A549 (cell line): ENCODE measurements around the gene UNC79. TPM values are rescaled to one million over a fixed set of nuclear protein-coding genes. Genes with fewer than 3 reads are reported as not detected.

Experiments used
- ATAC-seq, 2 experiments: fragments of 200-7000 bp in 1 of 2; fragments of >200 bp in 1 of 2; cut with Nextera tagmentation in 1 of 2; cut with Tn5 transposase in 1 of 2; 3 replicates each; pipeline versions ENCODE4 v1.8.0 to v1.9.1; 2018 to 2020; ENCODE audit warnings: mild to moderate bottlenecking in 1 of 2, moderate library complexity in 1 of 2
- CTCF ChIA-PET: fragments of 300-600 bp; sonication (Branson Sonifier 250); formaldehyde crosslinking; extraction: SDS; loops from one replicate; lab custom pipeline; 2021; ENCODE audit warnings: antibody characterized with exemption, inconsistent platforms; lab: Yijun Ruan, JAX
- POLR2A ChIA-PET: fragments of 350-600 bp; formaldehyde crosslinking; extraction: SDS; loops from one replicate; lab custom pipeline; 2021; ENCODE audit warnings: antibody characterized with exemption, inconsistent platforms; lab: Yijun Ruan, JAX
- DNase-seq, 2 experiments: peaks; one replicate each; pipeline versions ENCODE4 v3.0.0 to v3.0.0-alpha.2; 2011 to 2016; ENCODE audit warnings: low read depth in 1 of 2, low spot score in 1 of 2
- FAIRE-seq: peaks from 2 replicates; lab custom pipeline; 2011; peaks lifted over from hg19 to GRCh38; lab: Jason Lieb, UNC
- H3K27ac ChIP-seq, 2 experiments: fragments of >200 bp; sonication (Bioruptor Twin); formaldehyde crosslinking; 3 replicates each; pipeline ENCODE4 v1.5.1; 2016 to 2017
- H3K4me1 ChIP-seq: fragments of >200 bp; sonication (Bioruptor Twin); formaldehyde crosslinking; 3 replicates; pipeline ENCODE4 v1.6.1; 2016
- H3K4me2 ChIP-seq: fragments of >200 bp; sonication (Bioruptor Twin); formaldehyde crosslinking; 3 replicates; pipeline ENCODE4 v1.6.1; 2016
- H3K4me3 ChIP-seq: fragments of >200 bp; sonication (Bioruptor Twin); formaldehyde crosslinking; 3 replicates; pipeline ENCODE4 v1.5.1; 2016
- H3K9me3 ChIP-seq: fragments of >200 bp; sonication (Bioruptor Twin); formaldehyde crosslinking; 3 replicates; pipeline ENCODE4 v1.6.1; 2016
- CBX8 ChIP-seq: fragments of 200-600 bp; sonication (generic); IDR thresholded peaks from 2 replicates; pipeline ENCODE4 v1.6.1; 2016
- CEBPB ChIP-seq, 2 experiments: fragments of >200 bp in 1 of 2; sonication (Bioruptor Twin) in 1 of 2; formaldehyde crosslinking in 1 of 2; IDR thresholded peaks; 2 replicates each; pipeline ENCODE4 v1.6.1; 2012 to 2016
- EHF ChIP-seq: fragments of 250-450 bp; sonication (Bioruptor Pico); IDR thresholded peaks from 2 replicates; pipeline ENCODE4 v1.5.0; 2020; ENCODE audit warnings: mild to moderate bottlenecking
- EHMT2 ChIP-seq: fragments of 200-600 bp; sonication (generic); IDR thresholded peaks from 2 replicates; pipeline ENCODE4 v1.6.1; 2016; ENCODE audit warnings: antibody characterized with exemption, low read depth, mild to moderate bottlenecking, moderate library complexity
- ESRRA ChIP-seq: fragments of 150-350 bp; IDR thresholded peaks from 2 replicates; pipeline ENCODE4 v1.6.1; 2014; ENCODE audit warnings: mild to moderate bottlenecking, low read length, borderline replicate concordance
- HEYL ChIP-seq: fragments of 250-450 bp; sonication (Bioruptor Pico); IDR thresholded peaks from 2 replicates; pipeline ENCODE4 v1.8.0; 2021; ENCODE audit warnings: mild to moderate bottlenecking, moderate library complexity
- HOXB13 ChIP-seq: fragments of 250-450 bp; sonication (Bioruptor Pico); IDR thresholded peaks from 2 replicates; pipeline ENCODE4 v1.5.0; 2020; ENCODE audit warnings: low read depth, mild to moderate bottlenecking, moderate library complexity
- JUN ChIP-seq, 2 experiments: fragments of >200 bp; sonication (Bioruptor Twin); formaldehyde crosslinking; IDR thresholded peaks; 2 replicates in 1 of 2; 3 replicates in 1 of 2; pipeline ENCODE4 v1.6.1; 2016 to 2017
- KDM5A ChIP-seq: fragments of 200-600 bp; sonication (generic); IDR thresholded peaks from 2 replicates; pipeline ENCODE4 v1.6.1; 2016; ENCODE audit warnings: antibody characterized with exemption, mild to moderate bottlenecking
- NFE2L2 ChIP-seq: fragments of 150-350 bp; conservative IDR thresholded peaks from 2 replicates; pipeline ENCODE4 v1.6.1; 2014; ENCODE audit warnings: low read length
- POLR2A ChIP-seq: IDR thresholded peaks from 2 replicates; pipeline ENCODE4 v1.6.1; 2012; ENCODE audit warnings: mild to moderate bottlenecking, low read length
- RCOR1 ChIP-seq: fragments of 150-350 bp; IDR thresholded peaks from 2 replicates; pipeline ENCODE4 v1.6.1; 2014; ENCODE audit warnings: antibody characterized with exemption, low read length, low read depth
- RFX5 ChIP-seq: fragments of 450-650 bp; IDR thresholded peaks from 2 replicates; pipeline ENCODE4 v1.7.1; 2014; ENCODE audit warnings: antibody characterized with exemption, mild to moderate bottlenecking, moderate library complexity
- RNF2 ChIP-seq: fragments of 200-600 bp; sonication (generic); IDR thresholded peaks from 2 replicates; pipeline ENCODE4 v1.6.1; 2016; ENCODE audit warnings: low read depth, mild to moderate bottlenecking, antibody characterized with exemption, moderate library complexity, borderline replicate concordance
- ZFP36 ChIP-seq: fragments of 450-650 bp; IDR thresholded peaks from 2 replicates; pipeline ENCODE4 v1.6.1; 2014; ENCODE audit warnings: borderline replicate concordance; ENCODE audit not compliant: partially characterized antibody
- ZNF302 ChIP-seq: fragments of 250-450 bp; sonication (Bioruptor Pico); IDR thresholded peaks from 2 replicates; pipeline ENCODE4 v1.9.0; 2021; ENCODE audit warnings: inconsistent platforms, mild to moderate bottlenecking, moderate library complexity
- ZSCAN20 ChIP-seq: fragments of 250-450 bp; sonication (Bioruptor Pico); IDR thresholded peaks from 2 replicates; pipeline ENCODE4 v1.8.0; 2022; ENCODE audit warnings: mild to moderate bottlenecking, moderate library complexity
- WGBS: methylation state at CpG from one replicate; pipeline ENCODE4 v1.1.6; 2017; ENCODE audit errors: missing lambda C conversion rate; 5-methylcytosine and 5-hydroxymethylcytosine counted together
- polyA plus RNA-seq, 4 experiments: library from polyadenylated mRNA; depleted of rRNA in 3 of 4; stranded (reverse); fragments of >200 nt; fragmentation: RNase III in 1 of 4; extraction: RNeasy Plus Mini Kit Qiagen cat#74134 plus additional on column Dnase treatment in 1 of 4; gene quantifications; 2 replicates in 3 of 4; 3 replicates in 1 of 4; pipeline ENCODE4 v1.2.3, GENCODE V29; 2011 to 2017
- TF ChIP-seq, protein P1 (sequence below): fragments of >200 bp; sonication (Bioruptor Twin); formaldehyde crosslinking; IDR thresholded peaks from 2 replicates; pipeline ENCODE4 v1.6.1; 2016
- TF ChIP-seq, protein P2 (sequence below): IDR thresholded peaks from 2 replicates; pipeline ENCODE4 v1.6.1; 2012; ENCODE audit warnings: low read depth, borderline replicate concordance
- TF ChIP-seq, protein P3 (sequence below): fragments of 450-650 bp; IDR thresholded peaks from 2 replicates; pipeline ENCODE4 v1.6.1; 2014; ENCODE audit warnings: antibody characterized with exemption
- TF ChIP-seq, protein P4 (sequence below): fragments of >200 bp; sonication (Bioruptor Twin); formaldehyde crosslinking; IDR thresholded peaks from 3 replicates; pipeline ENCODE4 v1.6.1; 2016

The UNC79 gene
- polyA plus RNA-seq, 2 of the 4 experiments (the other 2 are of a cell fraction): 0.01 TPM

DNA sequence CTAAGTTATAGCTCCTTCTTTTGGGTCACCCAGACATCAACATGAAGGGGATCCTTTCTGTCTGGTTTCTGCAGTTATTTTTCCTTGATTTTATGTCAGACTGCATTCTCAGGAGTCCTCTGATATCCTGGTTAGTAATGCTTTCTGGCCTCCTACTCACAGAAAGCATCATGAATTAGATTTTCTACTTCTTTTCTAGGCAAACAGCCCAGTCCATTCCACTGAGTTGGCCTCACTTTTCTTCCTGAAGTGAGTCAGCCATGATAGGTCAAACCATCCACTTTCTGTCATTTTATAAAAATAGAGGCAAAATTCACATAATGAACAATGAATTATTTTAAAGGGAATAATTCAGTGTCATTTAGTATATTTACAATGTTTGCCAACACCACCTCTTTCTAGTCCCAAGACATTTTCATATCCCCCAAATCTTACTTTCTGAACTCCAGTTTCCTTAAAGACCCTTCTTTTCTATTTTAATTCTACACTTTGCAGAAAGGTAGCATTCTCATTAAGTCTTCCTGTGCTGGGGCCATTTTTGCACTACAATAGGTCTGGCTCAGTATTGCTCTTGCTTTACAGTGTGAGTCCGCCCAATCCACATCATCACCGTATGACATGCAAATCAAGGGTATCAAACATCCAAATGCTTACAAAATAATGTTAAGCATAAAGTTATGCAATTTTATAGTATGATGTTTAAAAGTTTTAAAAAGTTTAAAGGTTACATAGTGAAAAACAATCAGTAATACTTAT is 95.1 kb downstream of the UNC79 start:
- Histone ChIP-seq H3K9me3 (peaks cover 15% of the 10 kb centered on the region; the same call in 2 of the 3 replicates), H3K4me1 (no peaks in the 10 kb centered on the region), H3K4me3 (no peak overlapping the region), H3K4me2 (no peak overlapping the region), H3K27ac (no peak overlapping the region)
- no peak for ATAC-seq
- no peak for FAIRE-seq
- 92% methylated on average over 2 of the region's 2 CpGs for WGBS
- TF ChIP-seq POLR2A (no peak), ZFP36 (no peak), RCOR1 (no peak)
- CTCF ChIA-PET: interaction anchor here (1.0 kb wide), 1 partner anchor 8 kb away, joined by 3 read pairs; no protein-coding TSS in a partner anchor
- DNase-seq: no peak
- POLR2A ChIA-PET: no interaction called here

DNA sequence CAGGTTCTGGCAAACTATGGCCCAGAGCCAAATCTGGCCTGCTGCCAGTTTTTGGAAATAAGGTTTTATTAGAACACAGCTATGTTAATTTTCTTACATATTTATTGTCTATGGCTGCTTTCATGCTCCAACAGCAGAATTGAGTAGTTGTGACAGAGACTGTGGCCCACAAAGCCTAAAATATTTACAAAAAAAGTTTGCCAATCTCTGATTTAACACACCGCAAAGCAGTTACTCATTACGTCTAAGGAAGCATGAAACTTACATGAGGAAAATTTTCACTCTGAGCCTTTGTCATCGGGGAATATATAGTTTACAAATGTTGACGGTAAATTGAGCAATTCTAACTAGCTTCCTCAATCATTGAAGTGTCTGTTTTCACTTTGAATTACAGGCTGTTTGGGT is 96.5 kb downstream of the UNC79 start:
- ChIA-PET POLR2A (no interaction called here), CTCF (no interaction called here)
- Histone ChIP-seq H3K27ac (no peak overlapping the region), H3K4me2 (no peak overlapping the region), H3K4me3 (no peak overlapping the region), H3K9me3 (peaks cover 4% of the 10 kb centered on the region; the same call in 1 of the 3 replicates)
- 51% methylated on average over 4 of the region's 4 CpGs for WGBS
- no peak for ATAC-seq
- no peak for DNase-seq
- FAIRE-seq: no peak
- TF ChIP-seq, protein P1, sequence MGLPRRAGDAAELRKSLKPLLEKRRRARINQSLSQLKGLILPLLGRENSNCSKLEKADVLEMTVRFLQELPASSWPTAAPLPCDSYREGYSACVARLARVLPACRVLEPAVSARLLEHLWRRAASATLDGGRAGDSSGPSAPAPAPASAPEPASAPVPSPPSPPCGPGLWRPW: no peak
- no peak for TF ChIP-seq ZNF302 (CRISPR knock-in tag)
- TF ChIP-seq, protein P2, sequence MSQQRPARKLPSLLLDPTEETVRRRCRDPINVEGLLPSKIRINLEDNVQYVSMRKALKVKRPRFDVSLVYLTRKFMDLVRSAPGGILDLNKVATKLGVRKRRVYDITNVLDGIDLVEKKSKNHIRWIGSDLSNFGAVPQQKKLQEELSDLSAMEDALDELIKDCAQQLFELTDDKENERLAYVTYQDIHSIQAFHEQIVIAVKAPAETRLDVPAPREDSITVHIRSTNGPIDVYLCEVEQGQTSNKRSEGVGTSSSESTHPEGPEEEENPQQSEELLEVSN: no peak
- TF ChIP-seq NFE2L2: no peak
- TF ChIP-seq, protein P3, sequence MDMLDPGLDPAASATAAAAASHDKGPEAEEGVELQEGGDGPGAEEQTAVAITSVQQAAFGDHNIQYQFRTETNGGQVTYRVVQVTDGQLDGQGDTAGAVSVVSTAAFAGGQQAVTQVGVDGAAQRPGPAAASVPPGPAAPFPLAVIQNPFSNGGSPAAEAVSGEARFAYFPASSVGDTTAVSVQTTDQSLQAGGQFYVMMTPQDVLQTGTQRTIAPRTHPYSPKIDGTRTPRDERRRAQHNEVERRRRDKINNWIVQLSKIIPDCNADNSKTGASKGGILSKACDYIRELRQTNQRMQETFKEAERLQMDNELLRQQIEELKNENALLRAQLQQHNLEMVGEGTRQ: no peak
- TF ChIP-seq ZSCAN20: no peak
- TF ChIP-seq HEYL (CRISPR knock-in tag): no peak
- TF ChIP-seq ESRRA: no peak
- TF ChIP-seq KDM5A: no peak
- no peak for TF ChIP-seq CEBPB (IDR thresholded peaks at IDR 0.05)
- TF ChIP-seq CBX8: no peak
- TF ChIP-seq, all 56 proteins: peak for 0
- no peaks in the 10 kb centered on the region for H3K4me1 ChIP-seq

DNA sequence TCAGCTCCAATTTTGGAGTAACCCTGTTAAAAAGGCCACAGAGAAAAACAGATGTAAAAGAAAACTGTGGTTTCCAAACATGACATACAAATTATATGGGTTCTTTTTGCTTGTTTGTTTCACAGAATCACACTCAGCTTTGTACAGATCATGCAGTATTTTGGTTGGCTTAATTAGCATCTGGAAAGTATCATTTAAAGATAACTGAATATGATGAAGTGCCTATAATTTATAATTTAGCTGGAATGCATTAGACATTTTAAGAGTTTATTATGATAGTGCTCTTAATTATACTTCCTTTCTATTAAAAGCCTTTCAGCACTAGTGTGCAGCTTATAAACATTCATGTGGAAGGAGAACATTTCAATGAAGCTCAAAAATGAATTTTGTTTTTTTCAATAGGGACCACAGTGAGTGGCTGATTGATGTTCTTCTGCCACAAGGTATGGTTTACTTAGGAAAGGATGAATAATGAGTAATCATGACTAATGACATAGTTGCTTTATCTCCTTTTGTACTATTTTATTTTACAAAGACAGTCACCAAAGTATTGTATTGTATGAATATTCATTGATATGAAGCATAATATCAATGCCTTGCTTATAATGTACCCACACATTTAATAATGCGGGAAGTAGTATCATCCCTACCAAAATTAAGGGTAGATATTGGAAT is 98.3 kb downstream of the UNC79 start:
- no peak for ATAC-seq

More for the DNA sequence above, 98.3 kb downstream of the UNC79 start:
- no peak overlapping the region for H3K4me2 ChIP-seq
- POLR2A ChIA-PET: interaction anchor here (0.5 kb wide), 1 partner anchor 462 kb away, joined by 3 read pairs; no protein-coding TSS in a partner anchor
- H3K4me3 ChIP-seq: no peak overlapping the region
- FAIRE-seq: no peak
- no peak for DNase-seq
- TF ChIP-seq JUN (IDR thresholded peaks at IDR 0.05) (no peak), HOXB13 (CRISPR knock-in tag) (no peak), ZNF302 (CRISPR knock-in tag) (no peak), RFX5 (no peak), RNF2 (no peak), EHF (CRISPR knock-in tag) (no peak), EHMT2 (no peak)
- TF ChIP-seq, protein P4, sequence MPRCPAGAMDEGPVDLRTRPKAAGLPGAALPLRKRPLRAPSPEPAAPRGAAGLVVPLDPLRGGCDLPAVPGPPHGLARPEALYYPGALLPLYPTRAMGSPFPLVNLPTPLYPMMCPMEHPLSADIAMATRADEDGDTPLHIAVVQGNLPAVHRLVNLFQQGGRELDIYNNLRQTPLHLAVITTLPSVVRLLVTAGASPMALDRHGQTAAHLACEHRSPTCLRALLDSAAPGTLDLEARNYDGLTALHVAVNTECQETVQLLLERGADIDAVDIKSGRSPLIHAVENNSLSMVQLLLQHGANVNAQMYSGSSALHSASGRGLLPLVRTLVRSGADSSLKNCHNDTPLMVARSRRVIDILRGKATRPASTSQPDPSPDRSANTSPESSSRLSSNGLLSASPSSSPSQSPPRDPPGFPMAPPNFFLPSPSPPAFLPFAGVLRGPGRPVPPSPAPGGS: no peak
- TF ChIP-seq, all 56 proteins: peak for 0
- 13% methylated on average over 1 of the region's 1 CpG for WGBS
- CTCF ChIA-PET: interaction anchor here (1.1 to 1.4 kb wide), 2 partner anchors 25 to 322 kb away, joined by 3 read pairs; partner anchors contain the start of genes GON7 and UBR7
- H3K4me1 ChIP-seq: no peaks in the 10 kb centered on the region
- no peak overlapping the region for H3K27ac ChIP-seq
- H3K9me3 ChIP-seq: no peaks in the 10 kb centered on the region
